A549 treated with GW870086 at 1 μM for 4 hours (cell line): ENCODE results near the gene NELFB. TPM values are rescaled to one million over a fixed set of nuclear protein-coding genes. Genes with fewer than 3 reads are reported as not detected.

Experiments
- total RNA-seq: library from RNA; stranded (reverse); fragments of 200-300 nt; extraction: Qiagen RNA extraction; gene quantifications from 5 replicates; pipeline ENCODE4 v1.2.3, GENCODE V29; 2022; ENCODE audit warnings: low read depth

Gene NELFB
- 45.1 to 56.7 TPM (median 55.1 TPM) in 5 replicates for total RNA-seq

DNA sequence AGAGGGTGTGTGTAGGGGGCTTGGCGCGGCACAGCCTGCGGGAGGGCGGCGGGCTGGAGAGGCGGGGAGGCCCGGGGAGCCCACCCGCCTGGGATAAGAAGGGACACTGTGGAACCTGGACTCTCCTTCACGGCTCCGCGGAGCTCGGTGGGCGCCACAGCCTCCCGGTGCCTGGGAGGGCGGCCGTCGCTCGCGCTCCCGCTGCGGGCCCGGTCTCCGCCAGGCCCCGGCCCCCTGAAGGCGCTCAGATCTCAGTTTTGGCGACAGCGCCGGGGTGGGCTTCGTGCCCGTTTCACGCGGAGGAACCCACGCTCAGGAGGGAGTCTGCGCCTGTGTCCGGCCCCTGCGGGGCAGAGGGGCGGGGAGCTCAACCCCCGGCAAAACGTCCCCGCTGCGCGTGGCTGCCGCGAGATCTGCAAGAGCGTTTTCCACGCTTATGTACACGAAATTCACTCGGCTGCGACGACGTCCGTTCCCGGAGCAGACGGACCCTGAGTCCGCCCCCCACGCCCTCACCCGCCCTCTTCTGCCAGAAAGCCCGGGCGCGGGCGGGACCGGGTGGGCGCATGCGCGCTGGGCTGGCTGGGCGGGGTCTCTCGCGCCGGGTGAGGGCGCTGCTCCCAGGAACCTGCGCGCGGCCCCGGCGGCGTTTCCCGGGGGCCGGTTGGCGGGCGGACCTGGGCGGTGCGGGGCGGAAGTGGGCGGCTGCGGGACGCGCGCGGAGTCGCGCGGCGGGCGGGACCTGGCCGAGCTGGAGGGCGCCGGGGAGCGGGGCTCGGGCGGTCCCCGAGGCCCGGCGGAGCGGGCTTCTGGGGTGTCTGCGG lies at the start of gene NELFB:
Gene NELFB, plus strand, starts transcription at position 704 of the 824 bp plus-strand sequence.

DNA sequence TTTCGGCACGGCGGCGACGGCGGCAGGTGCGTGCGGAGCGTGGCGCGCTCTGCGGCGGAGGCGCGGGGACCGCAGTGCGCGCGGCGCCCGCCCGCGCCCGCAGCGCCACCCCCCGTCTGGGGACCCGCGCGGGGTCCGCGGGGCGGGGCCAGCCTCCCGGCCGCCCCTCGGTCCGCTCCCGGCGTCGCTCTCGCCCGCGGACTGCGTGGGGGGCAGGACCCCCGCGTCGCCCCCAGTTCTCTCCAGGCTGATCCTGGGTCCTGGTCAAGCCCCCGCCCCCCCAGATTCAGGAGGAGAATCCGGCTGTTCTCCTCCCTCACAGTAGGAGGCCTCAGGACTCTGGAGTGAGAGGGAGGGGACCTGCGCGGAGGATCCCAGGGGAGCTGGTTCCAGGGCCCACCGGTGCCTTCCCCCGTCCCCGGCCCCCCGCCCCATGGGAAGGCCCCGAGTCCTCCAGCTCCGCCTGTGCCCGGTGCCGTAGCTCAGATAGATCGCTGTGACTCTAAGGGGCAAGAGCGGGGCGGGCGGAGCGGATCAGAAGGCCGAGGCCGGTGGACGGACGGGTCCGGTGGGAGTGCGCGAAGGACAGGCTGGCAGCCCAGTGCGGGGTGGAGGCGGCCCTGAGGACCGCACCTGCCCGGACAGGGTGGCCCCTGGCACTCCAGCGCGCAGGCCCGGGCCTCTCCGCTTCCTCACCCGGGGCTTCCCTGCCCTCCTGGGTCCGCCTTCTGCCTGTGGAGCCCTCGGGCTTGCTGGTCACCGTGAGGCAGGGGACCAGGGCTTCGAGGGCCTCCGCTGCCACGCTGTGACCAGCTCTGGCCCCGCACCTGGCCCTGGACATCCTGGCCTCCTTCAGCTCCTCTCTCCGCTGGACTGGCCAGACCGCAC lies 32.7 kb upstream of the NELFB start, which contains the start of gene RNF208:
Gene RNF208, minus strand, starts transcription at position 51 of the 888 bp plus-strand sequence. CDS start 1,028 bp downstream, outside the sequence.

DNA sequence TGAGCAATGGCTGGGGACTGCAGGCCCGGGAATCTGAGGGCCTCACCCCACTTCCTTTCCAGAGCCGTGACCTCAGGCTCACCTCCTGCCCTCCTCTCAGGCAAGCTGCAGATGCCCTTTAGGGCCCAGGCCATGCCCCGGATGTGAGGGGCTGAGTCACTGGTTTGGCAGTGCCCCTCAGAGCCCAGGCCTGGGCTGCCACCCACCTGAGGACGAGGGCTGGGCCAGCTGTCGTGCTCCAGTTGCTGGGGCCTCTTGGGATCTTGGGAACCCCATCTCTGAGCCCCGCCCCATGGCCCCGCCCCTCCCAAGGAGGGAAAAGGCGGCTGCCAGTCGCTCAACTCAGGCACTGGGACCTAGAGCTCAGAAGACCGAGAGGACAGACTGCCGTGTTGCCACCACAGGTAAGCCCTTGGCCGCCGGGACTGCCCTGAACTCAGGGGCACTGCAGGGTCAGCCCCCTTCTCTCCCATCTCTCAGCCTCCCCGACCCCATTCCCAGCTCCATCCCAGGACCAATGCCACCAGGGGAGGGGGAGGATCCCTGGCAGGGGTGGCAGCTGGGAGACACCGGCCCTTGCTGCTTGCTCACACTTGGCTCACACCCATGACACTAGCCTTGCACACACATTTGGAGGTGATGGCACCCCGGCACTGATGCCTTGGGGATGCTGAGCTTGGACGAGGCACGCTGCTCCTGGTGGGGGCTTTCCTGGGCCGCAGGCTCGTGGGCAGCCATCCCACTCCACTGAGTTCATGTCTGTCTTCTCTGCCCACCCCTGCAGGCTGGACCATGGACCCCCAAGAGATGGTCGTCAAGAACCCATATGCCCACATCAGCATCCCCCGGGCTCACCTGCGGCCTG lies 30.1 kb upstream of the NELFB start, which contains the start of gene CYSRT1:
Gene CYSRT1, plus strand, starts transcription at position 345 of the 865 bp plus-strand sequence. Its CDS starts 448 bp downstream, at position 793.

DNA sequence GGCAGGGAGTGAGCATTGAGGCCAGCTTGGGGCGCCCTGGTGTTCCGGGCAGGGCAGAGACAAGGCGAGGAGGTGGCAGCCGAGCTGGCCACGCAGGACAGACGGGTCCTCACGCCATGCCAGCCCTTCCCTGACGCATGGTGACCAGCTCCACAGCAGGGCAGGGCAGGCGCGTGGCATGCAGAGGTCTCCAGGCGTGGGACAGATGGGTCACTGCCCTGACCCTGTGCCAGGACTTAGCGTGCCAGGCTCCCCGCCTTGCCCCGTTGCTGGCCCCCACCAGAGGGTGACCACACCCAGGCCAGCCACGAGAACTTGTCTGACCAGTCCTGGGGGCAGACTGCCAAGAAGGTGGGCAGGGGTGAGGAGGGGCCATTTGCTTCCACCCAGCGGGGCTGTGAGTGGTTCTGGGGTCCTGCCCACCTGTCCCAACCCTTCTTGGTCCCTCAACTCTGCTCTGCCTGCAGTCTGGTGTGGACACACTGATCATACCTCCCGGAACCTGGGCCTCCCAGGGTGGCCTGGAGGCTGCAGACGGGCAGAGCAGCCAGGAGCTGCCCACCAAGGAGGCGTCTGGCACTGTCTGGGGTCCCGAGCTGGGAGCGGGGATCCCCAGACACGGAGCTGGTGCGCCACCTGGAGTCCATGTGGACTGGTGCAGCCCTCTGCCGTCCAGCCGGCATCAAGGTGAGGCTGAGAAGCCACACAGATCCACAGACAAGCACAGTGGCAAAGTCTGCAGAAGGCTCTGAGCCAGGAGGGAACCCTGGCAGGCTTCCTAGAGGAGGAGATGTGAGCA lies 27.9 kb upstream of the NELFB start, which contains the start of gene RNF224:
Gene RNF224, plus strand, starts transcription at position 449 of the 799 bp plus-strand sequence. CDS start 834 bp downstream, outside the sequence.

DNA sequence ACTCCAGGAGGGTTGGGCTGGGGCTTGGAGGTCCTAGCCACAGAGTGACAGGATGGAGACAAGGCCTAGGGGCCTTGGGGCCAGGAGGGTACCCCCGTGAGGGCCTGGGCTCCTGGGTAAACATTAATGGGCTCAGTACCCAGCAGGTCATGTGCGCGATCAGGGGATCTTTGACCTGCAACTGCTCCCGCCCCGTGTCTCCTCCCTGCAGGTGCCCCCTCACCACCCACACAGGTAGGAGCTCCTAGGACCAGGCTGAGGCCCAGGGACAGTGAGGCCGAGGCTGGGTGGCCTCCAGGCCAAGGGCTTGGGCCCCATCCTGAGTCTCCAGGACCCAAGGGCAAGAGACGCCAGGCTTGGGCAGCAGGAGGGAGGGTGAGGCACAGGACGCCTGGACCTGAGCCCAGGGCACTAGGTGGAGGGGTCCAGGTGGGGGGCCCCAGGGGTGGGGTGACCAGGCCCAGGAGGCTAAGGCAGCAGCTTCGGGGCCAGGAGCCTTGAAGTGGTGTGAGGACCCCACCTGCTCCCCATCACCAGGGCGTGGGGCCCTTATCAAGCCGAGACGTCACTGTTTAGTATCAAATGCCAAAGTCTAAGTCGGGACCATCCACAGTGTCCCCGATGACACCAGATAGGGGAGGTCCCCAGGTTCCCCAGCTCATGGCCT lies 24.3 kb upstream of the NELFB start, which contains the start of gene SLC34A3:
Gene SLC34A3, plus strand, starts transcription at position 197 of the 667 bp plus-strand sequence. CDS start 802 bp downstream, outside the sequence.

DNA sequence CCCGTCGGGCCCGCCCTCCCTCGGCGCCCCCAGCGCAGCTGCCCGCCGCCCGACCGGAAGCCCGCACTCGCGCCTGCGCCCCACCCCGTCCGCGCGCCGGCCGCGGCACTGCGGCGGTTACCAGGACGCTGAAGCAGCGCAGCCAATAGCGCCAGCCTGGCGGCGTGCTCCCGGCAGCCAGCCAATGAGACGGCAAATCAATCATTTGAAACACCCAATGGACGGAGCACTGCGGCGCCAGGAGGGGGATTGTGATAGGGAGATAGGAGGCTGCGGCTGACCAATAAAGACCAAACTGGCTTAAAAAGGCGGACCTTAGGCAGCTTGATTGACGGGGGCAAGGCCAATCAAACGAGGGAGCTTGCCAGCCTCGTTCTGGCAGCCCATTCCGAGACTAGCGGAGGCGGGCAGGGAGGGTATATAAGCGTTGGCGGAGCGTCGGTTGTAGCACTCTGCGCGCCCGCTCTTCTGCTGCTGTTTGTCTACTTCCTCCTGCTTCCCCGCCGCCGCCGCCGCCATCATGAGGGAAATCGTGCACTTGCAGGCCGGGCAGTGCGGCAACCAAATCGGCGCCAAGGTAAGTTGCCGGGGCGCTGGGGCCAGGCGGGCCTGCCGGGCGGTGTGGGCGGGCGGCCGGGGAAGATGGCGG lies 14.2 kb upstream of the NELFB start, which contains the start of gene TUBB4B:
Gene TUBB4B, plus strand, starts transcription at position 447 of the 649 bp plus-strand sequence. Its CDS starts 74 bp downstream, at position 521.

DNA sequence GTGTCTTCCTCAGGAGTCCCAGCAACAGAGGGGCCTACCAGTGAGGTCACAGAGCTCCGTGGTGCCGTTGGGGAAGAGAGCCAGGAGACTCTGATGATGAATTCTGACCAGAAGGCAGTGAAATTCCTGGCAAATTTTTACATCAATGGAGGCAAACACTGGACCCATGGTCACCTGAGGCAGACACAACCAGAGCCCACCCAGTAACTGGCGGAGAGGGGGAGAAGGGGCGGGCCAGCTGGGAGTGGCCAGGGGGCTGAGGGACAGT lies 4.0 kb upstream of the NELFB start, which contains the start of gene STPG3:
Gene STPG3, plus strand, starts transcription at position 93 of the 268 bp plus-strand sequence. Its CDS starts 1 bp downstream, at position 94.

DNA sequence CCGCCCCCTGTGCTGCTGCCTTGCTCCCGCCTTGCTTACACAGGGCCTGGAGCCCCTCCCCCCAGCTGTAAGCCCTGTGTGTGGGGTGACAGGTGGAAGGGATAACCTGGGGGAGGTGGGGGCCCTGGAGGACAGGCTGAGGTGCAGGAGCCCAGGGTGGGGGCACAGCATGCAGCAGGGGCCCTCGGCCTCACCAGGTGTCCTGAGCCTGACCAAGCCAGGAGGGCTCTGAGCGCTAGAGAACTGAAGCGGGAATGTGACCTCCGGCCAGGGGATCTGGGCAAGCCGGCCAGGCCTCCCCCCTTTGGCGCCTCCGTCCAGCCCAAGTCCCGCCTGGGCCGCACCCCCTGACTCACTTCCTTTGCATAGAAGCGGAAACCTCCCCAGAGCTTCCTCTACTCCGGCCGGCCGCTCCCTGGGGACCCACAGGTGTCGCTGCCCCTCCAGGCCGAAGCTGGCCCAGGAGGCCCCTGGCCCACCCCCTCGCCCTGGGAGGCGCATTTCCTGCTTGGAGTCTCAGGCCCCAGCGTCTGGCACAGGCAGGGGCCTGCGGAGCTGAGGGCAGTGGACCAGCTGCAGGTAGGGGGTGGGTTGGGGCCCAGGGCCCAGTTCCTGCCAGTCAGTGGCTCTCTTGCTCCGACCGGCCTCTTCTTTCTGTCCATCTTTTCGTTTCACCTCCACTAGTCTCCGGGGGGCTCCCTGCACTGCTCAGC lies 22.4 kb downstream of the NELFB start, which contains the start of gene TOR4A:
Gene TOR4A, plus strand, starts transcription at position 398 of the 713 bp plus-strand sequence. CDS start 964 bp downstream, outside the sequence.

DNA sequence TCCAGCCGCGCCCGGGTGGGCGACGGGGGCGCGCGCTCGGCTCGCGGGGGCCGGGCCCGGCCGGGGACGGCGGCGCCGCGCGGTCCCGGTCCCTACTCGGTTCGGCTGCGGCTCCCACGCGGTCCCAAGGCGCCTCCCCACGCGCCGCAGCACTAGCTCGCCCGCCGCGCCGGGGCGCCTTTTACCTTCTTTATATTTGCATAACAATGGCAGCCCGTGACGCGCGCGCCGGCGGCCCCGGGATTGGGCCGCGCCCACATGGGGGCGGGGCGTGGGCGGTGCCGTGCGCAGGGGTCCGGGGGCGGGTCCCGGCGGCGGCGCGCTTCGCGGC lies 47.0 kb downstream of the NELFB start, which contains the start of gene NRARP:
Gene NRARP, minus strand, starts transcription at position 154 of the 331 bp plus-strand sequence. CDS start 343 bp downstream, outside the sequence.

Other genes starting within 250 kb of the NELFB start
- gene ABCA2, start 227.1 kb upstream of the NELFB start, total RNA-seq: 21.4 to 27.7 TPM (median 25.4 TPM) in 5 replicates
- 0.06 TPM in 1 of 5 replicates, not detected in the others for gene FUT7, start 223.2 kb upstream of the NELFB start, total RNA-seq
- gene NPDC1, start 209.2 kb upstream of the NELFB start, total RNA-seq: 44.4 to 81.3 TPM (median 73.5 TPM) in 5 replicates
- gene ENTPD2, start 201.3 kb upstream of the NELFB start, total RNA-seq: 1.1 to 2.3 TPM (median 1.7 TPM) in 5 replicates
- gene SAPCD2, start 184.8 kb upstream of the NELFB start, total RNA-seq: 14.8 to 25.2 TPM (median 21.9 TPM) in 5 replicates
- 9.7 to 13.3 TPM (median 10.7 TPM) in 5 replicates for gene UAP1L1, start 177.8 kb upstream of the NELFB start, total RNA-seq
- gene MAN1B1, start 168.3 kb upstream of the NELFB start, total RNA-seq: 39.8 to 52.8 TPM (median 51.9 TPM) in 5 replicates
- gene DPP7, start 140.6 kb upstream of the NELFB start, total RNA-seq: 81.3 to 123 TPM (median 112 TPM) in 5 replicates
- gene GRIN1, start 116.2 kb upstream of the NELFB start, total RNA-seq: 0.30 to 0.61 TPM (median 0.40 TPM) in 5 replicates
- 0.70 to 2.1 TPM (median 1.2 TPM) in 5 replicates for gene LRRC26, start 85.3 kb upstream of the NELFB start, total RNA-seq
- not detected in 5 replicates for gene TMEM210, start 83.3 kb upstream of the NELFB start, total RNA-seq
- 25.3 to 36.9 TPM (median 34.6 TPM) in 5 replicates for gene ANAPC2, start 66.8 kb upstream of the NELFB start, total RNA-seq
- 105 to 159 TPM (median 141 TPM) in 5 replicates for gene SSNA1, start 66.7 kb upstream of the NELFB start, total RNA-seq
- gene TPRN, start 54.6 kb upstream of the NELFB start, total RNA-seq: 6.8 to 10.6 TPM (median 9.0 TPM) in 5 replicates
- 36.5 to 44.9 TPM (median 44.2 TPM) in 5 replicates for gene TMEM203, start 49.7 kb upstream of the NELFB start, total RNA-seq
- 11.7 to 17.1 TPM (median 16.5 TPM) in 5 replicates for gene NDOR1, start 49.6 kb upstream of the NELFB start, total RNA-seq
- 1.4 to 2.3 TPM (median 1.8 TPM) in 5 replicates for gene RNF208, start 33.1 kb upstream of the NELFB start, total RNA-seq
- 3.6 to 5.2 TPM (median 4.2 TPM) in 5 replicates for gene CYSRT1, start 30.2 kb upstream of the NELFB start, total RNA-seq
- 0.08 to 0.31 TPM (median 0.21 TPM) in 5 replicates for gene RNF224, start 27.8 kb upstream of the NELFB start, total RNA-seq
- gene SLC34A3, start 24.4 kb upstream of the NELFB start, total RNA-seq: 0.06 to 0.17 TPM (median 0.11 TPM) in 5 replicates
- 612 to 791 TPM (median 723 TPM) in 5 replicates for gene TUBB4B, start 14.0 kb upstream of the NELFB start, total RNA-seq
- not detected in 5 replicates for gene STPG3, start 4.0 kb upstream of the NELFB start, total RNA-seq
- 19.3 to 29.7 TPM (median 27.9 TPM) in 5 replicates for gene TOR4A, start 22.4 kb downstream of the NELFB start, total RNA-seq
- 1.9 to 4.6 TPM (median 4.1 TPM) in 5 replicates for gene NRARP, start 46.9 kb downstream of the NELFB start, total RNA-seq
- gene EXD3, start 167.8 kb downstream of the NELFB start, total RNA-seq: 4.2 to 6.1 TPM (median 5.6 TPM) in 5 replicates
- 0.91 to 2.0 TPM (median 1.3 TPM) in 5 replicates for gene NOXA1, start 168.1 kb downstream of the NELFB start, total RNA-seq
- 0.08 to 0.31 TPM (median 0.23 TPM) in 5 replicates for gene ENTPD8, start 186.0 kb downstream of the NELFB start, total RNA-seq
- gene NSMF, start 204.0 kb downstream of the NELFB start, total RNA-seq: 29.8 to 45.1 TPM (median 44.2 TPM) in 5 replicates